Activated T-helper 2 cell treated with anti-CD3 and anti-CD28 coated beads, Interferon-gamma antibody, Interleukin-2, Interleukin-4, amounts not matched to agents 10 μg/mL and 5 μg/mL and 100 μg/mL, durations not matched to agents 14 hours and 24 hours and 36 hours (primary cell): Measurements from ENCODE around the gene EXOC8. TPM values are rescaled to one million over a fixed set of nuclear protein-coding genes. Genes with fewer than 3 reads are reported as not detected.
"Not testable (repeated sequence)": the region's sequence is repeated elsewhere in the genome, so short reads cannot be mapped to it uniquely, and the experiment has no call there.

Experiments
- DNase-seq: peaks from one replicate; pipeline ENCODE4 v3.0.0; 2021; ENCODE audit warnings: low spot score
- H3K27ac Mint-ChIP-seq: one replicate; pipeline ENCODE4 v1.8.0; 2021; ENCODE audit warnings: mixed read lengths
- H3K27me3 Mint-ChIP-seq: one replicate; pipeline ENCODE4 v1.8.0; 2021; ENCODE audit warnings: low read depth, mixed read lengths
- H3K36me3 Mint-ChIP-seq: one replicate; pipeline ENCODE4 v1.8.0; 2021; ENCODE audit warnings: low read depth, mixed read lengths
- H3K4me1 Mint-ChIP-seq: one replicate; pipeline ENCODE4 v1.8.0; 2021; ENCODE audit warnings: low read depth, mixed read lengths
- H3K4me3 Mint-ChIP-seq: one replicate; pipeline ENCODE4 v1.8.0; 2021; ENCODE audit warnings: low read depth, mild to moderate bottlenecking, moderate library complexity, mixed read lengths
- H3K9me3 Mint-ChIP-seq: one replicate; pipeline ENCODE4 v1.8.0; 2021; ENCODE audit warnings: mixed read lengths
- intact Hi-C: fragments of 100-400 bp; cut with micrococcal nuclease; formaldehyde crosslinking; loops from one replicate; pipeline ENCODE4 v1.15.1; 2023
- total RNA-seq: library from RNA; stranded (reverse); gene quantifications from 2 replicates; pipeline ENCODE4 v1.2.3, GENCODE V29; 2022

The EXOC8 gene
- total RNA-seq, 1 donor from 2014 or later: 12.8 TPM

- no peak for DNase-seq
- no peaks in the 10 kb centered on the region for H3K9me3 Mint-ChIP-seq
- no peaks in the 10 kb centered on the region for H3K27me3 Mint-ChIP-seq
- H3K27ac Mint-ChIP-seq: no peak overlapping the region
- peaks cover 52% of the 10 kb centered on the region for H3K36me3 Mint-ChIP-seq
- intact Hi-C loops: no loop called here
- H3K4me1 Mint-ChIP-seq: peaks cover 7% of the 10 kb centered on the region
- H3K4me3 Mint-ChIP-seq: no peak overlapping the region
Observed at GRCh38 chr1:231369282-231369681, 31.6 kb upstream of the EXOC8 start.

DNA sequence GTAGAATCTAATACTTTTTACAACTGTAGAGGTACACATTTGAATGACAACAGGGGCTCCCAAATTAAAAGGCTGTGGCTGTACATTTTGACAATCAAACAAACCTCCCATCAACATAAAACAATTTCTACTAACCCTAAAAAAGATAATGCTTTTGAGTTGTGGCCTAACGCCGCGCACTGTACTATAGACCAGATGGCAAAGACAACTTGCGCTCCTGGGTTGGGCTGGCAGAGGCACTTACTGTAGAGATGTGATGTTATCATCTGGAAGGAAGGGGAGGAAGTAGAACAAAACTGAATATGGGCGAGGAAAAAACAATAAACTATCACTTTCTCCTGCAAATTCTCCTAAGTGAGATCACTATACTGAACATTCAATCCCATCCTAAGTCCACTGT, 26.5 kb upstream of the EXOC8 start:
- DNase-seq: no peak
- Mint-ChIP-seq H3K27ac (no peak overlapping the region), H3K4me3 (no peak overlapping the region)

GRCh38 chr1:231363624-231364023, 26.0 kb upstream of the EXOC8 start:
- peaks cover 9% of the 10 kb centered on the region for H3K4me1 Mint-ChIP-seq
- intact Hi-C loops: loop anchor here (5.0 kb wide), 1 partner anchor 164 kb away; the partner anchor contains the start of gene TSNAX
- no peak for DNase-seq
- no peaks in the 10 kb centered on the region for H3K27me3 Mint-ChIP-seq
- H3K4me3 Mint-ChIP-seq: no peak overlapping the region
- H3K27ac Mint-ChIP-seq: no peak overlapping the region
- H3K9me3 Mint-ChIP-seq: no peaks in the 10 kb centered on the region
- H3K36me3 Mint-ChIP-seq: peaks cover 62% of the 10 kb centered on the region

More for the DNA sequence above, 26.5 kb upstream of the EXOC8 start:
- Mint-ChIP-seq H3K36me3 (peaks cover 65% of the 10 kb centered on the region), H3K27me3 (no peaks in the 10 kb centered on the region), H3K9me3 (no peaks in the 10 kb centered on the region), H3K4me1 (peaks cover 9% of the 10 kb centered on the region)
- intact Hi-C loops: loop anchor here (5.0 kb wide), 1 partner anchor 163 kb away; the partner anchor contains the start of gene TSNAX

GRCh38 chr1:231362325-231362724, 24.7 kb upstream of the EXOC8 start:
- Mint-ChIP-seq H3K9me3 (no peaks in the 10 kb centered on the region), H3K4me1 (peaks cover 10% of the 10 kb centered on the region), H3K36me3 (peaks cover 54% of the 10 kb centered on the region), H3K4me3 (no peak overlapping the region), H3K27ac (no peak overlapping the region), H3K27me3 (no peaks in the 10 kb centered on the region)
- intact Hi-C loops: loop anchor here (5.0 kb wide), 1 partner anchor 165 kb away; the partner anchor contains the start of gene TSNAX
- no peak for DNase-seq

- H3K9me3 Mint-ChIP-seq: no peaks in the 10 kb centered on the region
- DNase-seq: no peak
- no peaks in the 10 kb centered on the region for H3K27me3 Mint-ChIP-seq
- H3K4me1 Mint-ChIP-seq: peaks cover 8% of the 10 kb centered on the region
- no peak overlapping the region for H3K4me3 Mint-ChIP-seq
- intact Hi-C loops: loop anchor here (5.0 kb wide), 1 partner anchor 63 kb away; the partner anchor contains the start of gene EGLN1
- no peak overlapping the region for H3K27ac Mint-ChIP-seq
- peaks cover 41% of the 10 kb centered on the region for H3K36me3 Mint-ChIP-seq
Observed at GRCh38 chr1:231359113-231359512, 21.5 kb upstream of the EXOC8 start.

DNA sequence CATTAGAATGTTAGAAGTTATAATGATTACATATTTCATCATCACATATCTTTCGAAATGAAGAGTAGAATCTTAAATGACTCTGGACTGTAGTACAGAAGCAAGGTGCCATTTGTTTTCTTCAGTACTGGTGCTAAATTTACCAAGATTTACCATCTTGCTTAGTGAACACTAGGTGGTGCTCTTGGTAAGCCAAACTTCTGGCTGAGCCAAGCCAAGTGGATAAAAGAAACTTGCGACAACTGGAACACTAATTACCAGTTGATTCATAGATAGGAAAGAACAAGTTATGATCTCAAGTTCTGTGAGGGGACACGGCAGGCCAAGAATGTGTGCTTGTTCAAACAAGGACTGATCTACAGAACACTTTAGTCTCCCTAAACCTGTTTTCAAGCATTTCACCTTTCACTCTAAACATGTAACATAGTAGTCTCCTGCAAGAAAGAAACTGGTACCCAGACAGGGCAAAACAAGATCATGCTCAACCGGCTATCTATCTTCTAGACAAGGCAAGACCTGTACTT, 20.2 kb upstream of the EXOC8 start:
- H3K27me3 Mint-ChIP-seq: no peaks in the 10 kb centered on the region
- H3K9me3 Mint-ChIP-seq: no peaks in the 10 kb centered on the region
- no peak overlapping the region for H3K4me3 Mint-ChIP-seq
- intact Hi-C loops: loop anchor here (1.0 to 5.0 kb wide), 3 partner anchors 64 to 245 kb away; partner anchors contain the start of gene EGLN1
- DNase-seq: no peak
- H3K27ac Mint-ChIP-seq: no peak overlapping the region
- peaks cover 8% of the 10 kb centered on the region for H3K4me1 Mint-ChIP-seq
- peaks cover 34% of the 10 kb centered on the region for H3K36me3 Mint-ChIP-seq

DNA sequence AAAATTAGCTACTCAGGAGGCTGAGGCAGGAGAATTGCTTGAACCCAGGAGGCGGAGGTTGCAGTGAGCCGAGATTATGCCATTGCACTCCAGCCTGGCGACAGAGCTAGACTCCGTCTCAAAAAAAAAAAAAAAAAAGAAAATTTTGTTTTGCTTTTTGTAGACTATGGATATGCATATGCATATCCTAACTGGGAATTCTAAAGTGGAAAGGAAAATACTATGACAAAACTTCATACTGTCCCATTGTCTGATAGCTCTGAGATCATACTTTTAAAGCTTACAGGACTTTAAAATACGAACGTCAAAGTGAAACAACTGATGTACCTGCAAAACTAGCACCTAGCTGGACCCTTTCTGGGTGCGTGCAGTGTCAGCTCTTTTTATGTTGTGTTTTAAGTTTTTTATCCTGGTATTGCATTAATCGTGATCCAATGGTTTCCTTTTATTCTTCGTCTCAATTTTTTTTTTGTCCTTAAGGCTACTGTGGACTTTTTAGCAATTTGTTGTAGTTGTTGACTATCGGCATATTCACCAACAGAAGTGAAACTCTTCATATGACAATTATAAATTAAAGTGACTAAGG, 19.6 kb upstream of the EXOC8 start:
- Mint-ChIP-seq H3K9me3 (no peaks in the 10 kb centered on the region), H3K27ac (no peak overlapping the region), H3K4me1 (peaks cover 8% of the 10 kb centered on the region), H3K4me3 (no peak overlapping the region), H3K36me3 (peaks cover 36% of the 10 kb centered on the region), H3K27me3 (no peaks in the 10 kb centered on the region)
- intact Hi-C loops: loop anchor here (5.0 kb wide), 1 partner anchor 65 kb away; the partner anchor contains the start of gene EGLN1
- no peak for DNase-seq

GRCh38 chr1:231355171-231355570, 17.5 kb upstream of the EXOC8 start:
- H3K4me3 Mint-ChIP-seq: no peak overlapping the region
- H3K27ac Mint-ChIP-seq: no peak overlapping the region
- H3K36me3 Mint-ChIP-seq: peaks cover 37% of the 10 kb centered on the region
- intact Hi-C loops: loop anchor here (5.0 kb wide), 1 partner anchor 67 kb away; the partner anchor contains the start of gene EGLN1
- H3K27me3 Mint-ChIP-seq: no peaks in the 10 kb centered on the region
- DNase-seq: no peak
- H3K4me1 Mint-ChIP-seq: peaks cover 8% of the 10 kb centered on the region
- H3K9me3 Mint-ChIP-seq: no peaks in the 10 kb centered on the region

DNA sequence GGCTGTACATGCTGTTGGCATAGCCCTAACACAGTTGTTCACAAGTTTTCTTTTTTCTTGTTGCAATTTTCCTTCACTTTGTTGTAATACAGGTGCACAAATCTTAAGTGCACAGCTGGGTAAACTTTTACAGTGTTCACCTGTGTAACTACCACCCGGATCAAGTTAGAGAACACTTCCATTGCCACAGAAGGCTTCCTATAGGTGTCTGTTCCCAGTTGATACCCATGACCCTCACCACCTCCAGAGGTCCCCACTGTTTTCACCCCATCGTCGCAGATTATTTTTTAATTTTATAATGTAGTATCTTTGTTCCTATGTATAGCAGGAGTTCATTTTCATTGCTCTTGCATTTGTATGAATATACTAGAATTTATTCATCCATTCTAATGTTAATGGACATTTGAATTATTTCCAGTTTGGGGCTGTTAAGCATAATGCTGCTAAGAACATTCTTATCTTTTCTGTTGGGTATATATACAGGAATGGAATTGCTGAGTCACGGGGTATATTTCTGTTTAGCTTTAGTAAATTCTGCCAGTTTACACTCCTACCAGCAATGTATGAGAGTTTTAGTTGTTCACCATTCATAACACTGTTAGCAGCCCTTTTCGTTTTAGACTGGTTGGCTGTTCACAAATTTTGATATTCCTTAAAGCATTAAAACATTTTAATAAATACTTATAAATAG, 16.8 kb upstream of the EXOC8 start:
- H3K9me3 Mint-ChIP-seq: no peaks in the 10 kb centered on the region
- no peak for DNase-seq
- H3K36me3 Mint-ChIP-seq: peaks cover 33% of the 10 kb centered on the region
- no peak overlapping the region for H3K27ac Mint-ChIP-seq
- no peak overlapping the region for H3K4me3 Mint-ChIP-seq
- intact Hi-C loops: loop anchor here (5.0 kb wide), 1 partner anchor 68 kb away; the partner anchor contains the start of gene EGLN1
- no peaks in the 10 kb centered on the region for H3K27me3 Mint-ChIP-seq
- H3K4me1 Mint-ChIP-seq: peaks cover 7% of the 10 kb centered on the region

- intact Hi-C loops: no loop called here
- Mint-ChIP-seq H3K4me1 (peaks cover 3% of the 10 kb centered on the region), H3K36me3 (peaks cover 42% of the 10 kb centered on the region), H3K27me3 (no peaks in the 10 kb centered on the region), H3K4me3 (no peak overlapping the region), H3K27ac (no peak overlapping the region), H3K9me3 (no peaks in the 10 kb centered on the region)
- no peak for DNase-seq
Observed at GRCh38 chr1:231353086-231353485, 15.4 kb upstream of the EXOC8 start.

DNA sequence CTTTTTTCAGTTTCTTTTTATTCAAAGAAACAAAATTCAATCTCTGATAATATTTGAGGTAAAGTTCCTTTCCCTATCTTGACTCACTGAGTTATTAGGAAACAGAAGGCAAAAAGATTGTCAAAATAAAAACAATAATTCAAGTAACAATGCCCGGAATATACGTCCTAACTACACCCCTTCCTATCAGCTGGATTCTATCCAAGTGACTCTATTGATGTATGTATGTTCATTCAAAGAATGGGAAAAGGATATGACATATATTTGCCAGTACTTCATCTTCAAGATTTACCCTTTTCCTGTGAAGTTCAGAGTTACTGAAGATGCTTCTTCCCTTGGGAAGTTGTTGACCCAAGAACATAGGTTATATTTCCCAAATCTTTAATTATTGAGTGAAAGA, 14.2 kb upstream of the EXOC8 start:
- no peaks in the 10 kb centered on the region for H3K27me3 Mint-ChIP-seq
- intact Hi-C loops: no loop called here
- H3K4me3 Mint-ChIP-seq: no peak overlapping the region
- H3K36me3 Mint-ChIP-seq: peaks cover 43% of the 10 kb centered on the region
- H3K9me3 Mint-ChIP-seq: no peaks in the 10 kb centered on the region
- no peaks in the 10 kb centered on the region for H3K4me1 Mint-ChIP-seq
- H3K27ac Mint-ChIP-seq: no peak overlapping the region
- DNase-seq: no peak

- H3K27me3 Mint-ChIP-seq, H3K4me3 Mint-ChIP-seq, H3K27ac Mint-ChIP-seq, DNase-seq, intact Hi-C loops, H3K9me3 Mint-ChIP-seq, H3K4me1 Mint-ChIP-seq: not testable (repeated sequence)
- peaks cover 46% of the 10 kb centered on the region for H3K36me3 Mint-ChIP-seq
Observed at GRCh38 chr1:231348856-231349255, 11.2 kb upstream of the EXOC8 start.

DNA sequence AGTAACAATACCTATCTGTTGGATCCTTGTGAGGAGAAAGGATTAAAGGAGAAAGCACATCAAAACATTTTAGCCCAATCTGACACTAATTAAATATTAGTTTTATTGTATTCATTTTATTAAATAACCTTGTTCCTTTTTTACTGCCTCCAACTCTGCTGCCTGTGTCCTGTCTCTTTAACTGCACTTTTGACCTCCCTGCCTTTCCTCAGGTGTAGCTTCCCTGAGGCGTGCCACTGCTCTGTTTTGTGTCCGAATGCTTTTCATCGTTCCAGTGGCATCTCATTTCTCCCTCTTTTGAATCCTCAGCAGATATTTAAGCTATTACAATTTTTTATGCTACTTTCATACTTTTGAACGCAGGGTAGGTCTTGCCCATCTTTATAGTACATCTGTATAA, 10.8 kb upstream of the EXOC8 start:
- no peak overlapping the region for H3K27ac Mint-ChIP-seq
- intact Hi-C loops: no loop called here
- no peaks in the 10 kb centered on the region for H3K9me3 Mint-ChIP-seq
- H3K4me3 Mint-ChIP-seq: no peak overlapping the region
- H3K27me3 Mint-ChIP-seq: no peaks in the 10 kb centered on the region
- H3K4me1 Mint-ChIP-seq: peaks cover 3% of the 10 kb centered on the region
- H3K36me3 Mint-ChIP-seq: peaks cover 50% of the 10 kb centered on the region
- DNase-seq: no peak
